Stimulated activated CD8-positive, alpha-beta memory T cell treated with anti-CD3 and anti-CD28 coated beads, Interleukin-4, amount 100 ng/mL, for 48 hours (primary cell): ENCODE data around the gene ATG7.
"Not testable (repeated sequence)": the region's sequence is repeated elsewhere in the genome, so short reads cannot be mapped to it uniquely, and the experiment has no call there.

ENCODE experiments used
- DNase-seq: peaks from one replicate; pipeline ENCODE4 v3.0.0-alpha.2; 2020

Gene ATG7

DNA sequence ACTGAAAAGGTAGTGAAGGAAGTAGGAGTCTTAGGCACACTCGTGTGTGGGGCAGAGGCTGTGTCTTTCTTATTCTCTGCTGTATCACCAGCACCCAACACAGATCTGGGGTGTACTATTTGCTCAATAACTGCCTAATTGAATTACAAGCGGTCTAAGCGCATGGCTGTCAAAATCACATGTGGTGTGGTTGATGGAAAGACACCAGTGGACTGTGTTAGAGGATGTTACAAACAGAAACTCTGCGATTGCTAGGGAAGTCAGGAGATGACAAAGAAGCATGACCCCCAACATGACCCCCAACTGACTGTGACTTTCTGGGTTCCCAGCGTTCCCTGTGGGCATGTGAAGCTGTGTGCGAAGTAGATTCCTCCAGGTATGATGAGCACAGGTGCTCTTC lies 32.0 kb downstream of the ATG7 start:
- DNase-seq, result no peak

- DNase-seq, result no peak
Observed at GRCh38 chr3:11305509-11305908, 33.3 kb downstream of the ATG7 start.

- peak; percentile 61 for DNase-seq
Observed at GRCh38 chr3:11306817-11307589, 34.8 kb downstream of the ATG7 start.

- no peak for DNase-seq
Observed at GRCh38 chr3:11307830-11308432, 35.7 kb downstream of the ATG7 start.

GRCh38 chr3:11310258-11310657 lies 38.1 kb downstream of the ATG7 start:
- DNase-seq, result no peak

GRCh38 chr3:11312166-11312565 lies 40.0 kb downstream of the ATG7 start:
- DNase-seq, result no peak

GRCh38 chr3:11317300-11317699 lies 45.1 kb downstream of the ATG7 start:
- no peak for DNase-seq

DNA sequence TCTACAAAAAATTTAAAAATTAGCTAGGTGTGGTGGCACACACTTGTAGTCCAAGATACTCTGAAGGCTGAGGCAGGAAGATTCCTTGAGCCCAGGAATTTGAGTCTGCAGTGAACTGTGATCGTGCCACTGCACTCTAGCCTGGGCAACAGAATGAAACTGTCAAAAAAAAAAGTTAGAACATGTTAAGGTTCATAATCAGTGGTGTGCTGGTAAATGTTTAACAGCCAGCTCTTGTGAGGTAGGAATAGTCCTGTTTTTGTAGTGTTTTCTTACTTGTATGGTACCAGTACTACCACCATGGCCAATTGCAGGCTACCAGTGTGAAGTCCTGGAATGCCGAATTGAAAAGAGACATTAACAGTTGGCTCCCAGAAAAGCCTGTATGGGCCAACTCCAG lies 50.7 kb downstream of the ATG7 start:
- no peak for DNase-seq

DNA sequence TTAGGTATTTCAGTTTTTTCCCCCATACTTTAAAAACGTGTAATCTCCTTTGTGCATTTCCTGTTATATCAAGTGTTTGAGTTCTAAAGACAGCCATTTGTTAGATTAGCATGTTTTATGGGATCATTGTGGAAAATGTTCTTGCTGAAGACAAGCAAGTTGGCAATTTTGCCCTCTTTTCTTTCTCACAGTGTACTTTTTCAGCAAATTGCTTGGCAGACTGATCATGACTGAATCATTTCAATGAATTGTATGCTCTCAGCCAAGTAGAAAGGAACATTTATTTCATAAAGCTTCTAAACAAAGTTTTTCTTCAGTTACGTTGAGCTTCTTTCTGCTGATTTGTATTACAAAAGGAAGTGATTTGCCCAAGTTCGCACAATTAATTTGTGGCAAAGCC lies 51.6 kb downstream of the ATG7 start:
- DNase-seq, result no peak

DNA sequence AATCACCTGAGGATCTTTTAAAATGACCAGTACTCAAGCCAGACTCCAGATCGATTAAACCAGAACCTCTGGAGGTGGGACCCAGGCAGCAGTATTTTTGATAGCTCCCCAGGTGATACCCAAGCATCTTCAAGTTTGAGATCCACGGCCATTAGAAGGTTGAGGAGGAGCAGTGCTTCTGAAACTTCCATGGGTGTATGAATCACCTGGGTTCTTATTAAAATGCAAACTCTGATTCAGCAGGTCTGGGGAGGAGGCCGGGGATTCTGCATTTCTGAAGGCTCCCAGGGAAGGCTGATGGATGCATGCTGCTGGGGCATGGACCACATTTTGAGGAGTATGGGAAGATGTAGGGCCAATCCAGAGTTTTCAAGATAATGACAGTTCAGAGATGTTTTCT lies 55.4 kb downstream of the ATG7 start:
- no peak for DNase-seq

DNA sequence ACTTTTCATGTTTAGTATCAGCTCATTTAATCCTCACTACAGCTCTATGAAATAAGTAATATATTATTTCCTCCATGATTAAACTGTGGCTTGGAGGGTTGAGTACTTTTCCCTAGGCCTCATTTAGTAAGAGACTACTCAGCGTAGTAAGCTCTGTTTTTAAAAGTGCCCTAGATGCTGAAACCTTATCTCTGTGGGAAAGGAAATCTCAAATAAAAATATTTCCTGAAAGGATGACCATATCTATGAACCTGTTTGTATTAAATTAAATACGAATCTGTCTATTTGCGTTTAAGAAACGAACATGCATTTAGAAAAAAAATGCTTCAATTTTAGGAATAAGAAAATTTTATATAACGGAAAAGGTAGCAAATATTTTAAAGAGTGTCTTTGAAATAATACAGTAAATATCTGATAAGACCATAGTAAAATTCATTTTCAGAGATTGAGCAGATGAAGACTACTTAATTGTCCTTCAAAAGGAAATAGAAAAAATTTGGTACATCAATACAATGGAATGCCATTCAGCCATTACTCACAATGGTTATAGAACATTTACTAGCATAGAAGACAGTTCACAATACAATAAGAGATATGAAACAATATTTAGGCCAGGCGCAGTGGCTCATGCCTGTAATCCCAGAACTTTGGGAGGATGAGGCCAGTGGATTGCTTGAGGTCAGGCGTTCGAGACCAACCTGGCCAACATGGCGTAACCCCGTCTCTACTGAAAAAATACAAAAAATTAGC lies 56.2 kb downstream of the ATG7 start:
- no peak for DNase-seq

DNA sequence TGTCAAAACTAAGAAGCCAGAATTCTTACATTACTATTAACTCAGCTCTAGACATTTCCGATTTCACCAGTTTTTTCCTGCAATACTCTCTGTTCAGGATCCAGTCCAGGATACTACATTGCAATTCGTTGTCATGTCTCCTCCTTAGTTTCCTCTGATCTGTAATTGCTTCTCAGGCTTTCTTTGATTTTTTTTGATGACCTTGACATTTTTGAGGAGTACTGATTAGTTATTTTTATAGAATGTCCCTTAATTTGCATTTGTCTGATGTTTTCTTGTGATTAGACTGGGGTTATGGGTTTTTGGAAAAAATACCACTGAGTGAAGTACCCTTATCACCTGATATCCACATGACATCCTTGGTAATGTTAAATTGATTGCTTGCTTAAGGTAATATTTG lies 57.6 kb downstream of the ATG7 start:
- DNase-seq, result no peak

DNA sequence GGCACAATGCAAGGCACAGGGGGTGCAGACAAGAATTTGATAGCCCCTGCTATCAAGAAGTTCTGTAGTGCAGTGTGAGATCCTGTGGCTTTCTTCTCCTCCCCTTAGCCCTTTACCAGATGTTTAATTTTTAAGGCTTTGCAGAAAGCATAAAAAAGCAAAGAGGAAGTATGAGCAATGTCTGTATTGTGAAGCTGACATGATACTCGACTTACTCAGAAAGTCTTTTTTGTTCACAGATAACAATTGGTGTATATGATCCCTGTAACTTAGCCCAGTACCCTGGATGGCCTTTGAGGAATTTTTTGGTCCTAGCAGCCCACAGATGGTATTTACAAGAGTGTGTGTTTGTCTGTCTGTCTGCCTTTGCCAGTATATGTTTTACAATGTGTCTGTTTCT lies 58.9 kb downstream of the ATG7 start:
- DNase-seq, result no peak

GRCh38 chr3:11335056-11335608 lies 62.9 kb downstream of the ATG7 start:
- no peak for DNase-seq

DNA sequence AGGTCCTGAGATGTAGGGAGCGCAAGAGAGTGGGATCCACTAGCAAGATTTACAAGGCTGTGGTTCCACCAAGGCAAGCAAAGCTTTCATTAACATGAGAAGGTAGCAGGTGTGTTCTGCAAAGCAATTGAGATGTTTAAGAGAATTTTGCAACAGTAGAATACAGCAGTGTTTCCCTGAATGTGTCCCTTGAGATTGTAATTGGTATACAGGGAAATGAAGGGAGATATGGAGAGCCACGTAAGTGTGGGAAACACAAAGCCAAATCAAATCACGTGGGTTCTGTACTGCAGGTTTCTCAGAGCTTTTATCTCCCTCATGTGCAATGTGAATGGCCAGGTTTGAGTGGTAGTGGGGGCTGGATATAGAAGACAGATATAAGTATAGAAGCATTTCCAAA lies 67.3 kb downstream of the ATG7 start:
- DNase-seq, result no peak

DNA sequence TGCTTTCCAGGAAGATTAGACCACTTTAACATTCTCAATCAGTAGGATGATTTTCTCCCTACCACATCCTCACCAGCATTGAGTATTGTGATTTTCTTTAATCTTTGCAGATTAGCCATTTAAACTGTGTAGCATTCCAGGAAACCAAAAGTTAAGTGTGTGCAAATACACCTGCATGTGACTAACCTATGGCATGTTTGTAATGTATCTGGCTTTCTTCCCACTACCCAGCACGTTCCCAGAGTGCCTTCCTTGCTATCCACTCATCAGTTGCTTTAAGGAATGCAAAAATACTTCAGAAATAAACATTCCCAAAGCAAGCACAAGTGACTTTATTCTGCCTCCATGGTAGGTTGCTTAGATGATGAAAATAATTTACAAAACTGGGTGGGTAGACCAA lies 74.2 kb downstream of the ATG7 start:
- DNase-seq, result no peak

GRCh38 chr3:11348877-11349276 lies 76.7 kb downstream of the ATG7 start:
- DNase-seq, result not testable (repeated sequence)

GRCh38 chr3:11349446-11349845 lies 77.2 kb downstream of the ATG7 start:
- no peak for DNase-seq

DNA sequence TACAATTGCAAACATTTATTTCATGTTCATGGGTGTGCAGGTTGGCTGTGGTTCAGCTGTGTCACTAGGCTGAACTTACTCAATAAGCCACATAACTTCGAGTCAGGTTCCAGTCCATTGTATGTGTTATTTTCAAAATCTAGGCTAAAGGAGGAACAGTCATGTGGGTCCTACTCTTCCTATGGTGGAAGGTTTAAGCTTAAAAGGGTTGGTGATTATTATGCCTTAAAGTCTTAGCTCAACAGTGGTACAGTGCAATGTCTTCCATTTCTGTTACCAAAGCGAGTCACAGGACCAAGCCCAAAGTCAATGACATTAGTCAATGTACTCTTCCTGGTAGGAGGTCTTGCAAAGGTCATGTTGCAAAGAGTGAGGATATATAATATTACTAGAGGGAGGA lies 78.2 kb downstream of the ATG7 start:
- no peak for DNase-seq

DNA sequence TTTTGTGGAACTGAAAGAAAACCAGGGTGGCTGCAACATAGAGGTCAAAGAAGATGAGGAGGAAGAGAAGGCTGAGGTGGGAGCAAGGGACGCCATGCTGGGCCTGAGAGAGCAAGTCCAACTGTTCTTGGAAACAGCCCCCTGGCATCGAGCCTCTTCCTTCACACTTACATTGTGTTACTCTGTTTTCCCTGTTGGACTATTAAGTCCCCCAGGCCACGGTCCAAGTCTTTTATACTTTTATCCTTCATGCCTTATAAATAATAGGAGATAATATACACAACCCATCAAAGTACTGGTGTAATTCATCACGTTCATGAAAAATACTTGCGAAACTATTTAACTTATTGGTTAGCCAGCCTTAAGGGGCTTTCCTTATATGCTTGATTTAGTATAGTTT lies 79.3 kb downstream of the ATG7 start:
- no peak for DNase-seq

DNA sequence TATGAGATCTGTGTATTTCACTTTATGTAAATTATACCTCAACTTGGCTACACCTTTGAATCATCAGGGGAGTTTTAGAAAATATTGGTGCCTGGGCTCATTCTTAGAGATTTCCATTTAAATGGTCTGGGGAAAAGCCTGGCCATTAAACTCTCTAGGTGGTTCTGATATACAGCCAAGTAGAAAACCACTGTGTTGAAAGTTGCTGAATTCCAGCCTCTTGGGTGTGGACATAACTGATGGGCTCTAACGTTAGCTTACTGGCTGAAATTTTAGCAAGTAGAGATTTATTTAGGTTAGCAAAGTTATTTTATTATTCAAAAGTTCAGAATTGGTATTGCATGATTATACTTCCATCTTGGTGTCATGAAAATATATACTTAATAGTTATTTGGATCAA lies 84.1 kb downstream of the ATG7 start:
- DNase-seq, result no peak

GRCh38 chr3:11362600-11362999 lies 90.4 kb downstream of the ATG7 start:
- no peak for DNase-seq

DNA sequence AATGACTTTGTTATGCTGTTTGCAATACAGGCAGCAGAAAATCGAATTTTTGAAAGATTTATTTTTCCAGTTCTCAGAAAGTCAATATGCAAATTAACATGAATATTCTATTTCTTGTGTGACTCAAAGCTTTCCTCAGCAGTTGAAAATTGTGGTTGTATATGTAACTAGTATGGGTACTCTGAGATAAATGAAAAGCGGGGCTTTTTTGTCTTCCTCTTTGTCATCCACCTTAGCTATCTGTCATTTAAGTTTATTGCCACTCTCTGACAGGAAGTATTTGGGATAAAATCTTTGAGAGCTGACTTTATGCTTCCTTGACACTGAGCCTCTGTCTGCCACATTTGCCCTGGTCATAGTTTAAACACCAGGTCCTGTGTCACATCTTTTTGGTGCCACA lies 91.5 kb downstream of the ATG7 start:
- no peak for DNase-seq

DNA sequence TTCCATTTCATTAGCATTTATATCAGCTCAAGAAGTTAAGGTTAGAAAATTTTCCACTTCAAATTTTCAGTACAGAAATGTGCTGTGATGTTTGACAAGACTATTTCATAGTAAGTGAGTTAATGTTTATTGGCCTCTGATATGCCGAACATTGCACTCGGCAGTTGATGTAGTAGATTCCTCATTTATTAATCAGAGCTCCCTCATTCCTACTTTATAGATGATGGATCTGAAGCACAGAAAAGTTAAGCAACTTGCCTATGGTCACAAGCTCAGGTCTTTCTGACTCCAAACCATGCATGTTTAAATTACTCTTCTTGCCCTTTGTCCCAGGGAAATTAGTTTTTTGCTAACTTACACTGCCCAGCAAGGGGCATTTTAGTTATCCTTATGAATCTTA lies 92.0 kb downstream of the ATG7 start:
- no peak for DNase-seq
